Globus pallidus (tissue), 1 donor: ENCODE results near the gene PDE2A.

Experiments used
- DNase-seq: peaks from one replicate; pipeline ENCODE4 v3.0.0-alpha.2; 2015; ENCODE audit warnings: low spot score

The PDE2A gene

DNA sequence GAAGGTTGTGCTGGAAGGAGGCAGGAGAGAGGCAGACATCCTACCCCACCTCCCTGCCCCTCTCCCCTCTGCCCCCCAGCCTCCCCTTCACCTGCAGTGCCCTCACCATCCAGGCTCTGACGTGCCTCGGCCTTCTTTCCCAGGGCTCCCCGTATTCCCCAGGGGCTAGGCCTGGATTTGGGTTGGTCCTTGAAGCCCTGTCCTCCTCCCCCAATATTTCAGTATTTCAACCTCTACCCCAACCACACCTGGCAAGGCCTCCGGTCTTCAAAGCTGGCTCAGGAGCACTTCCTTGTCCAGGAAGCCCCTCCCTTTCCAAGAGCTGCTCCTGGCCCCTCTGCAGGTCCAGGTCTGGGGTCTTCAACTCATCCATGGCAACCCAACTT is 8.6 kb upstream of the PDE2A start:
- no peak for DNase-seq

GRCh38 chr11:72682238-72682857 is 8.1 kb upstream of the PDE2A start:
- DNase-seq: no peak

DNA sequence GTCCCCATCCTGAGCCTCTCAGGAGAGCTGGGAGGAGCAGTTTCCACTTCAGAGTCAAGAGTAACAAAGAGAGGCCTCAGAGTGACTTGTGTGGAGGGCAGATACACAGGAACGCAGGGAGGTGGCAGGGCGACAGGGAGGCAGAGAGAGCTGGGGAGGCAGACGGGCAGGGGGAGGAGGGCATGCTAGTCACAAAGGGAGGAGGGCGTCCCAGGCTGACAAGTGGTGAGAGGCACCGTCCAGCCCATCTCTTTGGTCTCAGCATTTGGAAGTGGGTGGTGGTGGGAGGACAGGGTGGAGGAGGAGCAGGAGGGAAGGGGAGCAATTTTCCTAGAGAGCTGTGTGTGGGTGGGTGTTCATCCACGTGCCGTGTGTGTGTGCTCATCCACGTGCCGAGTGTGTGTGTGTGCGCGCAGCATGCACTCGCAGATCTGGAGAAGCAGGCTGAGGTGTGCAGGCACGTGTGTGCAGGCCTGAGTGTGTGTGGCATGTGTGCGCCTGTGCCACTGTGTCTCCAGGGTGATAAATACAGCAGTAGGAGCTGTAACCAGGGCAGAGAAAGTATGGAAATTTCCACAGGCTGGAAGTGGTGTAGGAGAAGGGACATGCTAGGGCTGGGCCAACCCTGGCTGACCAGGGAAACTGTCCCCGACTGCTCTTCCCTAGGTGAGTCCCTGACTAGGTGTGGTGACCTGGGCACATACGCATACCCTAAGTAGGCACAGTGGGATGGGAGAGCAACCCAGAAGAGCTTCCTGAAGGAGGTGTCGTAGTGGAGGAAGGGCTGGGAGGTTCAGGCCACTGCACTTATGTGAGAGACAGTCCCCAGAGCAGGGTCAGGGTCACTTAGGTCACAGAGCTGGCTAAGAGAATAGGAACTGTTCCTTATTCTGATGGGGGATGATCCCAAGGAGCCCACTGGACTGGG is 7.3 kb upstream of the PDE2A start:
- DNase-seq: no peak

- DNase-seq: no peak
These were observed 6.5 kb upstream of the PDE2A start for GRCh38 chr11:72680624-72681158.

- no peak for DNase-seq
These were observed 5.6 kb upstream of the PDE2A start for GRCh38 chr11:72679869-72680268.

DNA sequence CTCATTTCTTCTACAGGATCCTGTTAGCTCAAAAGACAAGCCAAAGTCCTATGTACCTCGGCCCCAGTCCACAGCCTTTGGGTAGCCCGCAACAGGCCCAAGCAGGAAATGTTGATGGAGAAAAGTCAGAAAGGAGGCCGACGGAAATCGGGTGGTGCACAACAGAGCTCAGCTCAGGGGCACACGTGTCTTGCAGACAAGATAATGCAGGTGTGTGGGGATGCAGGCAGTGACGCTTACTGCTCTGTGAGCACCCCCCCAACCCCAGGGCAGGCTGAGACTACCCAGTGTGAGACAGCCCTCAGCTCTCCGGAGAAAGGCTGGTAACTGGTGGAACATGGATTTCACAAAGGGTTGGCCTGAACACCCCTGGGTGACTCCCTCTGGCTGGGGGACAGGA is 4.3 kb upstream of the PDE2A start:
- DNase-seq: no peak

GRCh38 chr11:72676861-72677341 is 2.7 kb upstream of the PDE2A start:
- DNase-seq: no peak

DNA sequence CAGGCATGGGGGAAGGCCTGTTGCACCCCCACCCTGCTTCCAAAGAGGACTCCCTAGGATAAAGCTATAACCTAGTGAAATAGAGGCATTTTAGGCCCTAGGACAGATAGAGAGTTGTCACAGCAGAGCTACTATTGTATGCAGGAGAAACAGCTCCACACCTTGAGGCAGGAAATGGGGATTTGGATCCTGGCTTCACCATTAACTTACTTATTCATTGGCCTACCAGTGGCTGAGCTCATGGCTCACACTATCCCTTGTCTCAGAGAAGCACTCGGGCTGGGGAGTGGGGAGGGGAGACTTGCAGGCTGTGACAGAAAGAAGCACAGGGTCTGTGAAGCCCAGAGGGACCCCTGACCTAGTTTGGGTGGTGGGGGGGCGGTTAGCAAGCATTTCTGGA is 999 bp upstream of the PDE2A start:
- no peak for DNase-seq

DNA sequence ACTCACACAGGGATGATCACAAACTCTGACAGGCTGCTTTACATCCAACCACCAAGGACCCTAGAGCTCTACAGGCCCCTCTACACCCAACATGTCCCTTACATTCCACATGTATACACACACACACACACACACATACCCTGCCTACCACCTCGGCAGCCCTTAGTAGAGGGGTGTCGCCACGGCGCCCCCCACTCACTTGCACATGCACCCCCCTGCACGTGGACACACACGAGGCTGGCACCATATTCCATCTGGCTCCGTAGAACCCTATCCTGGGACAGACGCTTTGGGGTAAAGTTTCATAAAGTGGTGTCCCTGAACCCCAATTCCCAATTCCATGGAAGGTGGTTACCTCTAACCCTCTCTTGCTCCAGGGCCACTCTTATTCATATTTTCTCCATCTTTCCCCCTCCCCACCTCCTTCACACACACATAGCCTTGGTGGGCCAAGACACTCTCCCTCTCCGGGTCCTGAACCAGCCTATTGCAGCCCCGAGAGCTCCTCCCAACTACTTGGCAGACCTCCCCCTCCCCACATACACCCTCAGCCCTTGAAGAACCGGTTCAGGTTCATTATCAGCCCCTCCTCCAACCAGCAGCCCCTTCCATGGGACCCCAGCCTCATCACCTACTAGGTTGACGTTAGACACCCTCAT is 809 bp downstream of the PDE2A start:
- DNase-seq: no peak

GRCh38 chr11:72672597-72673238 is 1.5 kb downstream of the PDE2A start:
- DNase-seq: no peak

- DNase-seq: no peak
These were observed 2.8 kb downstream of the PDE2A start for GRCh38 chr11:72671152-72672099.

GRCh38 chr11:72670041-72670440 is 4.2 kb downstream of the PDE2A start:
- no peak for DNase-seq

- DNase-seq: no peak
These were observed 4.7 kb downstream of the PDE2A start for GRCh38 chr11:72669527-72669926.

- DNase-seq: no peak
These were observed 5.4 kb downstream of the PDE2A start for GRCh38 chr11:72668629-72669347.

DNA sequence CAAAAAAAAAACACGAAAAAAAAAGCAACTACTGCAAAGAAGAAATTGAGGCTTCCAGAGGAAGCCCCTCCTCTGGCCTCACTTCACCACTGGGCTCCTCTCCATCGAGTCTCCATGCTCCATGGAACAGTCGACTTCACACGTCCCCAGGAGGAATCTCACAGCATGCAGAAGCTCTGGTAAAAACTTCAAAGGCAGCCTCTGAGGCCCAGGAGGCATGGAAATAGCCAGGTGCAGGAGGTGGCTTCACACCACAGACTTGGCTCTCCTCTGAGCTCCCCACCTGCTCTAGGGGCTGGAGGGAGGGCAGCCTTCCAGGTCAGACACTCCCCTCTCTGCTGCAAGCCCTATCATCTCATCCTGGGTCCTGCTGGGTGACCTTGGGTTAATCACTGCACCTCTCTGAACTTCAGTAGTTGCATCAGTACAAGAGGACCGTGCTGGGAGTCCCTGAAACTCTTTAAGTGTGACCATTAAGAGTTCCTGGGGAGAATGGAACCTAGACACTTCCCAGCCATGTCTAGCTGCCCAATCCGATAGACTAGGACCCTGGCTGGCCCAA is 8.2 kb downstream of the PDE2A start:
- DNase-seq: no peak

- no peak for DNase-seq
These were observed 12.2 kb downstream of the PDE2A start for GRCh38 chr11:72662036-72662435.

DNA sequence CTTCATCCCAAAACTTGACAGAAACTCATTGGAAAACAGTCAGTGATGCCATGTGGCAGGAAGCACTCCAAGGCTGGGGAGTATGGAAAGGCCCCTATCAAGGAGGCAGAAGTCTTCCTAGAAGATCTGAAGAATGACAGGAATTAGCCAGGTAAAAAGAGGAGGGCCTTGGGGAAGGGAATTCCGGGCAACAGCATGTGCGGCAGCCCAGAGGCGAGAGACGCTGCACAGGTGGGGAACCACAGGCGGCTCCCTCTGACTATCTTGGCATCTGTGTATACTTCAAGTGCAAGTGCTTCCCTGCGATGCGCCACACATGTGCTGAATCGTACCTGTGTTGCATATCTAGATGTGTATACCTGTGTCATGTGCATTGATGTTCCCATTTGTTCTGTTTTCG is 12.7 kb downstream of the PDE2A start:
- DNase-seq: no peak

- no peak for DNase-seq
These were observed 15.1 kb downstream of the PDE2A start for GRCh38 chr11:72658989-72659640.

DNA sequence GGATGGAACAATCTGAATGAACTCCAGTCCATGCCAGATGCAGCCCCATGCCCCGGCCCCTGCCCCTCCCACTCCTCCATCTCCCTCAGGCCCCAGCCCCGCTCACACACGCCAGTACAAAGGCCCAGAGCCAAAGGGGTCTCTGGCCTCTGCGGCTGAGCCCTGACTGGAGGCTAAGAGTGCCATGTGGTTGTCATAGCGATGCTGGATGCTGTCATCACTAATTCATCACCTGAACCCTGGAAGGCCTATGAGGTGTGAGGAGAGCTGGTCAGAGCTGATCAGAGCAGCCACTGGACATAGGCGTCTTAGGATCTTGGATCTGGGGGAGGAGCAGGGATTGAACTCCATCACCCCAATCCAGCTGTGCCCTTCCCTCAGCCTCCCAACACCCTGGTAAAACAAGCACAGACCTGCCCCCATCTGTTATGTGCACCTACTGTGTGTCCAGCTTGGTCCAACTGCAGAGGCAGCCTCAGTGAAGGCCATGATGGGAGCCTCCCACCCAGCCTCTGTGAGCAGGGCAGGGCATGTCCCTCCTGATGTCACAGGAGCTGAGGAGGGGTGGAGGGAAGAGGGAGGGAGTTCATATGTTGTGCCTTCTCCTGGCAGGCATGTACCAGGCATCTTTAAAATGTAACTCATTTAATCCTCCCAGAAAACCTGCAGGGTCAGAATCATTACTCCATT is 16.7 kb downstream of the PDE2A start:
- DNase-seq: no peak
